Frontal cortex (tissue), 4 donors: Measurements from ENCODE around the gene TRPM1. TPM values are rescaled to one million over a fixed set of nuclear protein-coding genes. Genes with fewer than 3 reads are reported as not detected.

Experiments
- DNase-seq, 2 donors: peaks; one replicate each; pipeline ENCODE4 v3.0.0; 2012; ENCODE audit warnings: low spot score in 2 of 2
- FAIRE-seq: peaks from 2 replicates; lab custom pipeline; 2012; peaks lifted over from hg19 to GRCh38; lab: Jason Lieb, UNC
- total RNA-seq: library from RNA; depleted of rRNA; stranded (reverse); fragments of >200 nt; gene quantifications from one replicate; pipeline ENCODE4 v1.2.3, GENCODE V29; 2014
- donor health status: control.
- donor health status: control.
- donor health status: control.

Gene TRPM1
- total RNA-seq, 1 donor from 2014 or later, result not detected

GRCh38 chr15:31086344-31086743, 15.2 kb downstream of the TRPM1 start:
- no peak for FAIRE-seq
- DNase-seq, result no peak

GRCh38 chr15:31085359-31085758, 16.2 kb downstream of the TRPM1 start:
- no peak for DNase-seq
- no peak for FAIRE-seq

- DNase-seq (no peak), FAIRE-seq (no peak)
These were observed 17.3 kb downstream of the TRPM1 start for GRCh38 chr15:31084176-31084575.

- no peak for FAIRE-seq
- DNase-seq, result no peak
These were observed 18.1 kb downstream of the TRPM1 start for GRCh38 chr15:31083370-31083780.

- FAIRE-seq, result no peak
- DNase-seq, result no peak
These were observed 18.7 kb downstream of the TRPM1 start for GRCh38 chr15:31082771-31083369.

- no peak for FAIRE-seq
- DNase-seq, result no peak
These were observed 19.8 kb downstream of the TRPM1 start for GRCh38 chr15:31081588-31082250.

GRCh38 chr15:31081056-31081455, 20.5 kb downstream of the TRPM1 start:
- DNase-seq (no peak), FAIRE-seq (no peak)

- FAIRE-seq (no peak), DNase-seq (peak; percentile 31 to 58)
These were observed 20.9 kb downstream of the TRPM1 start for GRCh38 chr15:31080591-31081014.

GRCh38 chr15:31079519-31079918, 22.0 kb downstream of the TRPM1 start:
- DNase-seq, result no peak
- no peak for FAIRE-seq

GRCh38 chr15:31078471-31078870, 23.1 kb downstream of the TRPM1 start:
- DNase-seq (no peak), FAIRE-seq (no peak)

- DNase-seq (no peak), FAIRE-seq (no peak)
These were observed 23.6 kb downstream of the TRPM1 start for GRCh38 chr15:31077941-31078340.

- DNase-seq, result no peak
- no peak for FAIRE-seq
These were observed 24.3 kb downstream of the TRPM1 start for GRCh38 chr15:31077181-31077580.

- FAIRE-seq, result no peak
- DNase-seq, result no peak
These were observed 27.2 kb downstream of the TRPM1 start for GRCh38 chr15:31074321-31074720.

GRCh38 chr15:31070867-31071266, 30.7 kb downstream of the TRPM1 start:
- DNase-seq, result no peak
- FAIRE-seq, result no peak

GRCh38 chr15:31069360-31070000, 32.0 kb downstream of the TRPM1 start:
- DNase-seq, result no peak
- no peak for FAIRE-seq

- no peak for FAIRE-seq
- DNase-seq, result no peak
These were observed 33.5 kb downstream of the TRPM1 start for GRCh38 chr15:31067890-31068603.

- DNase-seq (no peak), FAIRE-seq (no peak)
These were observed 35.7 kb downstream of the TRPM1 start for GRCh38 chr15:31065824-31066223.

- FAIRE-seq, result no peak
- no peak for DNase-seq
These were observed 38.6 kb downstream of the TRPM1 start for GRCh38 chr15:31062911-31063310.

GRCh38 chr15:31062310-31062847, 39.1 kb downstream of the TRPM1 start:
- DNase-seq (no peak), FAIRE-seq (no peak)

GRCh38 chr15:31060429-31061140, 40.9 kb downstream of the TRPM1 start:
- no peak for FAIRE-seq
- no peak for DNase-seq
